ENCODE data around the gene RASSF7.

RASSF7 gene

GRCh38 chr11:533586-534395 lies 27.0 kb upstream of the RASSF7 start:
- DNase-seq, result no peak

GRCh38 chr11:534396-535209 lies 26.2 kb upstream of the RASSF7 start:
- DNase-seq, result peak in 2 of 6 experiments; percentile 31 to 32

- DNase-seq, result no peak
Observed at GRCh38 chr11:535210-535518, 25.6 kb upstream of the RASSF7 start.

GRCh38 chr11:535519-536454 lies 25.0 kb upstream of the RASSF7 start, which contains the start of gene HRAS:
HRAS (minus strand) TSS chr11:535576.
- DNase-seq, result peak; percentile 88 to 96 (median 92)

GRCh38 chr11:536841-537621 lies 23.7 kb upstream of the RASSF7 start, which contains the start of gene LRRC56:
LRRC56 (plus strand) TSS chr11:537527; CDS start chr11:540685, 3,158 bp downstream.
- peak; percentile 69 to 87 (median 76) for DNase-seq

- DNase-seq, result no peak
Observed at GRCh38 chr11:537622-538430, 22.9 kb upstream of the RASSF7 start.

- no peak for DNase-seq
Observed at GRCh38 chr11:538431-539051, 22.2 kb upstream of the RASSF7 start.

GRCh38 chr11:539971-540481 lies 20.7 kb upstream of the RASSF7 start:
- no peak for DNase-seq

GRCh38 chr11:540583-541432 lies 20.0 kb upstream of the RASSF7 start:
- no peak for DNase-seq

- DNase-seq, result no peak
Observed at GRCh38 chr11:541433-541885, 19.3 kb upstream of the RASSF7 start.

GRCh38 chr11:544817-545166 lies 16.0 kb upstream of the RASSF7 start:
- no peak for DNase-seq

- no peak for DNase-seq
Observed at GRCh38 chr11:545171-545570, 15.6 kb upstream of the RASSF7 start.

GRCh38 chr11:548700-549603 lies 11.8 kb upstream of the RASSF7 start:
- DNase-seq, result no peak

- no peak for DNase-seq
Observed at GRCh38 chr11:550021-550745, 10.6 kb upstream of the RASSF7 start.

GRCh38 chr11:550746-551085 lies 10.1 kb upstream of the RASSF7 start:
- no peak for DNase-seq

GRCh38 chr11:551131-551530 lies 9.6 kb upstream of the RASSF7 start:
- DNase-seq, result no peak

- no peak for DNase-seq
Observed at GRCh38 chr11:551596-551995, 9.2 kb upstream of the RASSF7 start.

Data from stimulated activated naive CD4-positive, alpha-beta T cell (primary cell).